ENCODE measurements around the gene ZNF426. TPM values are rescaled to one million over a fixed set of nuclear protein-coding genes. Genes with fewer than 3 reads are reported as not detected.

Gene ZNF426
- total RNA-seq, 1 donor from 2014 or later, result 13.3 TPM

GRCh38 chr19:9498183-9498902 lies 40.1 kb downstream of the ZNF426 start, which contains the start of gene ZNF560:
Gene ZNF560 (minus strand): TSS chr19:9498616. CDS start chr19:9475313, 23,303 bp downstream.
- DNase-seq (ENCODE audit: low spot score), result no peak

GRCh38 chr19:9494096-9494495 lies 44.3 kb downstream of the ZNF426 start:
- DNase-seq (ENCODE audit: low spot score), result no peak

DNA sequence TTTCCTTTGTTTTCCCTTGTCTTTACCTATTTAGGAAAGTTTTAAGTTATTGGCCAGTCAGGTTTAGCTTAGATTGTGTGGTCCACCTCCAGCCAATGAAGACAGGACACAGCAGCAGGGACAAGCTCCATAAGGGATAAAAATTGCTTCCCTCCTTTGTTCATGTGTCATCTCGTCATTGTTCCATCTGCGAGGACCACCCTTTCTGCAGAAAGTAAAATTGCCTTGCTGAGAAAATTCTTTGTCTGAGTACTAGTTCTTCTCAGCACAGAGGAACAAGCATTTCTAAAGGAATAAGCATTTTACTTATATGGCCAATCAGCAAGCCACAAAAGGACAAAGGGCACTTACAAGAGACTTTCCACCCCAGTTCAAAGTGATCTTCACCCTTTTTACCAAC lies 51.4 kb downstream of the ZNF426 start:
- no peak for DNase-seq (ENCODE audit: low spot score)

GRCh38 chr19:9485140-9485539 lies 53.3 kb downstream of the ZNF426 start:
- DNase-seq (ENCODE audit: low spot score), result no peak

GRCh38 chr19:9474975-9475374 lies 63.5 kb downstream of the ZNF426 start:
- DNase-seq (ENCODE audit: low spot score), result no peak

Other genes starting within 250 kb of the ZNF426 start
- gene ZNF699, start 228.8 kb downstream of the ZNF426 start, total RNA-seq, result 3.6 TPM
- gene ZNF559, start 214.5 kb downstream of the ZNF426 start, total RNA-seq, result 9.7 TPM
- gene ZNF177, start 175.6 kb downstream of the ZNF426 start, total RNA-seq, result 0.48 TPM
- 14.0 TPM for gene ZNF266, start 103.1 kb downstream of the ZNF426 start, total RNA-seq
- 0.16 TPM for gene ZNF560, start 40.0 kb downstream of the ZNF426 start, total RNA-seq
- gene ZNF121, start 45.9 kb upstream of the ZNF426 start, total RNA-seq, result 31.5 TPM
- gene ZNF561, start 82.6 kb upstream of the ZNF426 start, total RNA-seq, result 21.3 TPM
- 29.6 TPM for gene ZNF562, start 136.5 kb upstream of the ZNF426 start, total RNA-seq
- 8.8 TPM for gene ZNF846, start 230.1 kb upstream of the ZNF426 start, total RNA-seq